Astrocyte of the cerebellum (primary cell): ENCODE results near the gene RDH11.

Source experiments
- DNase-seq: peaks from one replicate; pipeline ENCODE4 v3.0.0-alpha.2; 2011; ENCODE audit warnings: low read depth
- H3K4me3 ChIP-seq: 2 replicates; pipeline ENCODE4 v1.5.1; 2011; ENCODE audit warnings: mild to moderate bottlenecking, low read depth, low read length, moderate library complexity
- CTCF ChIP-seq: IDR thresholded peaks from 2 replicates; pipeline ENCODE4 v1.5.1; 2012; ENCODE audit warnings: low read length, low read depth, moderate library complexity, mild to moderate bottlenecking; ENCODE audit errors: missing control alignments
- in situ Hi-C: cut with HindIII; loops from 2 replicates; pipeline ENCODE4 v1.10.0; 2017; ENCODE audit warnings: low sequenced_read_pairs

The RDH11 gene

GRCh38 chr14:67733616-67734015 lies 38.1 kb upstream of the RDH11 start:
- in situ Hi-C loops: no loop called here
- no peak for TF ChIP-seq CTCF
- DNase-seq: no peak
- H3K4me3 ChIP-seq: no peak overlapping the region

- TF ChIP-seq CTCF: no peak
- DNase-seq: no peak
- no peak overlapping the region for H3K4me3 ChIP-seq
- in situ Hi-C loops: no loop called here
These were observed 33.7 kb upstream of the RDH11 start for GRCh38 chr14:67729072-67729885.

- H3K4me3 ChIP-seq: no peak overlapping the region
- in situ Hi-C loops: no loop called here
- TF ChIP-seq CTCF: no peak
- DNase-seq: no peak
These were observed 32.7 kb upstream of the RDH11 start for GRCh38 chr14:67728258-67728657.

- TF ChIP-seq CTCF: no peak
- no peak overlapping the region for H3K4me3 ChIP-seq
- in situ Hi-C loops: no loop called here
- no peak for DNase-seq
These were observed 31.8 kb upstream of the RDH11 start for GRCh38 chr14:67727361-67727760.

GRCh38 chr14:67725171-67725570 lies 29.6 kb upstream of the RDH11 start:
- TF ChIP-seq CTCF: no peak

GRCh38 chr14:67722293-67722692 lies 26.7 kb upstream of the RDH11 start:
- in situ Hi-C loops: no loop called here
- no peak overlapping the region for H3K4me3 ChIP-seq
- no peak for TF ChIP-seq CTCF
- peak; percentile 8 for DNase-seq

More at GRCh38 chr14:67725171-67725570, 29.6 kb upstream of the RDH11 start:
- H3K4me3 ChIP-seq: no peak overlapping the region
- in situ Hi-C loops: no loop called here
- DNase-seq: no peak
